ENCODE data around the gene XYLT1. TPM values are rescaled to one million over a fixed set of nuclear protein-coding genes. Genes with fewer than 3 reads are reported as not detected.

XYLT1 gene
- total RNA-seq, 1 donor from 2014 or later = 16.4 TPM

- DNase-seq (ENCODE audit: low spot score) = peak; percentile 16
- no peaks in the 10 kb centered on the region for H3K27me3 Mint-ChIP-seq (ENCODE audit: insufficient read depth)
- H3K27ac Mint-ChIP-seq = peak overlapping the region; percentile 88
- intact Hi-C loops (cut with micrococcal nuclease) = no loop called here
- H3K36me3 Mint-ChIP-seq (ENCODE audit: low read depth) = peaks cover 30% of the 10 kb centered on the region
- no peaks in the 10 kb centered on the region for H3K9me3 Mint-ChIP-seq
- peak overlapping the region; percentile 30 for H3K4me3 Mint-ChIP-seq
- H3K4me1 Mint-ChIP-seq (ENCODE audit: low read depth) = peaks cover 51% of the 10 kb centered on the region
Measured at GRCh38 chr16:17448640-17449638, 21.8 kb downstream of the XYLT1 start.

GRCh38 chr16:17447101-17447569 is 23.6 kb downstream of the XYLT1 start:
- Mint-ChIP-seq H3K4me1 (ENCODE audit: low read depth) (peaks cover 37% of the 10 kb centered on the region), H3K4me3 (no peak overlapping the region), H3K36me3 (ENCODE audit: low read depth) (peaks cover 28% of the 10 kb centered on the region), H3K9me3 (no peaks in the 10 kb centered on the region), H3K27me3 (ENCODE audit: insufficient read depth) (no peaks in the 10 kb centered on the region), H3K27ac (no peak overlapping the region)
- no peak for DNase-seq (ENCODE audit: low spot score)
- intact Hi-C loops (cut with micrococcal nuclease) = no loop called here

GRCh38 chr16:17446661-17447060 is 24.1 kb downstream of the XYLT1 start:
- peaks cover 32% of the 10 kb centered on the region for H3K4me1 Mint-ChIP-seq (ENCODE audit: low read depth)
- no peaks in the 10 kb centered on the region for H3K27me3 Mint-ChIP-seq (ENCODE audit: insufficient read depth)
- H3K36me3 Mint-ChIP-seq (ENCODE audit: low read depth) = peaks cover 30% of the 10 kb centered on the region
- intact Hi-C loops (cut with micrococcal nuclease) = no loop called here
- H3K27ac Mint-ChIP-seq = no peak overlapping the region
- no peak overlapping the region for H3K4me3 Mint-ChIP-seq
- no peak for DNase-seq (ENCODE audit: low spot score)
- no peaks in the 10 kb centered on the region for H3K9me3 Mint-ChIP-seq

GRCh38 chr16:17445421-17445820 is 25.3 kb downstream of the XYLT1 start:
- H3K27ac Mint-ChIP-seq = no peak overlapping the region
- H3K9me3 Mint-ChIP-seq = no peaks in the 10 kb centered on the region
- no peak for DNase-seq (ENCODE audit: low spot score)
- intact Hi-C loops (cut with micrococcal nuclease) = no loop called here
- H3K4me1 Mint-ChIP-seq (ENCODE audit: low read depth) = peaks cover 25% of the 10 kb centered on the region
- H3K27me3 Mint-ChIP-seq (ENCODE audit: insufficient read depth) = no peaks in the 10 kb centered on the region
- H3K36me3 Mint-ChIP-seq (ENCODE audit: low read depth) = peaks cover 27% of the 10 kb centered on the region
- H3K4me3 Mint-ChIP-seq = no peak overlapping the region

GRCh38 chr16:17444658-17445057 is 26.1 kb downstream of the XYLT1 start:
- H3K4me3 Mint-ChIP-seq = no peak overlapping the region
- H3K4me1 Mint-ChIP-seq (ENCODE audit: low read depth) = peaks cover 26% of the 10 kb centered on the region
- no peak overlapping the region for H3K27ac Mint-ChIP-seq

GRCh38 chr16:17440131-17440530 is 30.6 kb downstream of the XYLT1 start:
- Mint-ChIP-seq H3K36me3 (ENCODE audit: low read depth) (peaks cover 44% of the 10 kb centered on the region), H3K27me3 (ENCODE audit: insufficient read depth) (no peaks in the 10 kb centered on the region), H3K4me3 (no peak overlapping the region), H3K27ac (no peak overlapping the region), H3K9me3 (no peaks in the 10 kb centered on the region), H3K4me1 (ENCODE audit: low read depth) (peaks cover 34% of the 10 kb centered on the region)
- intact Hi-C loops (cut with micrococcal nuclease) = no loop called here
- DNase-seq (ENCODE audit: low spot score) = no peak

More at GRCh38 chr16:17444658-17445057, 26.1 kb downstream of the XYLT1 start:
- no peak for DNase-seq (ENCODE audit: low spot score)
- peaks cover 27% of the 10 kb centered on the region for H3K36me3 Mint-ChIP-seq (ENCODE audit: low read depth)
- intact Hi-C loops (cut with micrococcal nuclease) = no loop called here
- H3K9me3 Mint-ChIP-seq = no peaks in the 10 kb centered on the region
- no peaks in the 10 kb centered on the region for H3K27me3 Mint-ChIP-seq (ENCODE audit: insufficient read depth)

- no peaks in the 10 kb centered on the region for H3K9me3 Mint-ChIP-seq
- no peak for DNase-seq (ENCODE audit: low spot score)
- intact Hi-C loops (cut with micrococcal nuclease) = loop anchor here (2.0 kb wide), 1 partner anchor 23 kb away; no protein-coding TSS in a partner anchor
- H3K27ac Mint-ChIP-seq = peak overlapping the region; percentile 62
- peaks cover 42% of the 10 kb centered on the region for H3K36me3 Mint-ChIP-seq (ENCODE audit: low read depth)
- H3K4me3 Mint-ChIP-seq = no peak overlapping the region
- H3K4me1 Mint-ChIP-seq (ENCODE audit: low read depth) = peaks cover 34% of the 10 kb centered on the region
- H3K27me3 Mint-ChIP-seq (ENCODE audit: insufficient read depth) = no peaks in the 10 kb centered on the region
Measured at GRCh38 chr16:17439580-17439979, 31.2 kb downstream of the XYLT1 start.

- intact Hi-C loops (cut with micrococcal nuclease) = loop anchor here (2.0 kb wide), 1 partner anchor 21 kb away; no protein-coding TSS in a partner anchor
- Mint-ChIP-seq H3K4me3 (no peak overlapping the region), H3K4me1 (ENCODE audit: low read depth) (peaks cover 34% of the 10 kb centered on the region), H3K9me3 (no peaks in the 10 kb centered on the region), H3K27me3 (ENCODE audit: insufficient read depth) (no peaks in the 10 kb centered on the region), H3K27ac (no peak overlapping the region), H3K36me3 (ENCODE audit: low read depth) (peaks cover 32% of the 10 kb centered on the region)
- DNase-seq (ENCODE audit: low spot score) = no peak
Measured at GRCh38 chr16:17437981-17438380, 32.8 kb downstream of the XYLT1 start.

GRCh38 chr16:17437127-17437720 is 33.5 kb downstream of the XYLT1 start:
- H3K27ac Mint-ChIP-seq = no peak overlapping the region
- intact Hi-C loops (cut with micrococcal nuclease) = no loop called here

GRCh38 chr16:17435318-17435717 is 35.4 kb downstream of the XYLT1 start:
- Mint-ChIP-seq H3K27me3 (ENCODE audit: insufficient read depth) (no peaks in the 10 kb centered on the region), H3K9me3 (no peaks in the 10 kb centered on the region), H3K4me3 (no peak overlapping the region), H3K36me3 (ENCODE audit: low read depth) (peaks cover 32% of the 10 kb centered on the region), H3K4me1 (ENCODE audit: low read depth) (peaks cover 33% of the 10 kb centered on the region), H3K27ac (no peak overlapping the region)
- DNase-seq (ENCODE audit: low spot score) = no peak
- intact Hi-C loops (cut with micrococcal nuclease) = no loop called here

More at GRCh38 chr16:17437127-17437720, 33.5 kb downstream of the XYLT1 start:
- no peak for DNase-seq (ENCODE audit: low spot score)
- H3K4me3 Mint-ChIP-seq = no peak overlapping the region
- H3K36me3 Mint-ChIP-seq (ENCODE audit: low read depth) = peaks cover 32% of the 10 kb centered on the region
- H3K4me1 Mint-ChIP-seq (ENCODE audit: low read depth) = peaks cover 39% of the 10 kb centered on the region
- H3K27me3 Mint-ChIP-seq (ENCODE audit: insufficient read depth) = no peaks in the 10 kb centered on the region
- H3K9me3 Mint-ChIP-seq = no peaks in the 10 kb centered on the region

- DNase-seq (ENCODE audit: low spot score) = no peak
- Mint-ChIP-seq H3K27me3 (ENCODE audit: insufficient read depth) (no peaks in the 10 kb centered on the region), H3K4me3 (no peak overlapping the region), H3K36me3 (ENCODE audit: low read depth) (peaks cover 31% of the 10 kb centered on the region), H3K27ac (no peak overlapping the region), H3K9me3 (no peaks in the 10 kb centered on the region), H3K4me1 (ENCODE audit: low read depth) (peaks cover 18% of the 10 kb centered on the region)
- intact Hi-C loops (cut with micrococcal nuclease) = no loop called here
Measured at GRCh38 chr16:17433577-17434451, 36.9 kb downstream of the XYLT1 start.

GRCh38 chr16:17432901-17433576 is 37.7 kb downstream of the XYLT1 start:
- H3K4me1 Mint-ChIP-seq (ENCODE audit: low read depth) = peaks cover 10% of the 10 kb centered on the region
- DNase-seq (ENCODE audit: low spot score) = no peak
- H3K27me3 Mint-ChIP-seq (ENCODE audit: insufficient read depth) = no peaks in the 10 kb centered on the region
- H3K27ac Mint-ChIP-seq = no peak overlapping the region
- peaks cover 26% of the 10 kb centered on the region for H3K36me3 Mint-ChIP-seq (ENCODE audit: low read depth)
- intact Hi-C loops (cut with micrococcal nuclease) = no loop called here
- H3K9me3 Mint-ChIP-seq = no peaks in the 10 kb centered on the region
- H3K4me3 Mint-ChIP-seq = no peak overlapping the region
